PC-3 (cell line): ENCODE results near the gene ROMO1.

Source experiments
- CTCF ChIP-seq: fragments of 300-600 bp; sonication (generic); conservative IDR thresholded peaks from 2 replicates; pipeline ENCODE4 v1.5.1; 2017; ENCODE audit warnings: antibody characterized with exemption, low read depth, mild to moderate bottlenecking, low read length
- EZH2 ChIP-seq: fragments of 300-600 bp; sonication (generic); IDR thresholded peaks from one replicate; pipeline ENCODE4 v1.6.1; 2017; ENCODE audit warnings: antibody characterized with exemption, mild to moderate bottlenecking, low read length; ENCODE audit not compliant: unreplicated experiment
- EZH2phosphoT487 ChIP-seq: fragments of 300-600 bp; sonication (generic); IDR thresholded peaks from 2 replicates; pipeline ENCODE4 v1.6.1; 2018; ENCODE audit warnings: mild to moderate bottlenecking, antibody characterized with exemption, low read length, borderline replicate concordance

GRCh38 chr20:35734777-35735649, 35.8 kb downstream of the ROMO1 start:
- no peak for TF ChIP-seq CTCF
- no peak for TF ChIP-seq EZH2
- TF ChIP-seq EZH2phosphoT487, result no peak
